GM19238 (cell line): ENCODE measurements around the gene STRN3.

ENCODE experiments used
- DNase-seq: peaks from one replicate; pipeline ENCODE4 v3.0.0; 2011; ENCODE audit warnings: low spot score; ENCODE audit not compliant: insufficient read length

The STRN3 gene

GRCh38 chr14:30874120-30874998, 151.8 kb downstream of the STRN3 start, which contains the start of gene COCH:
TSS of gene COCH (plus strand) at chr14:30874559. CDS start at chr14:30874939, 380 bp downstream.
- peak; percentile 71 for DNase-seq

DNA sequence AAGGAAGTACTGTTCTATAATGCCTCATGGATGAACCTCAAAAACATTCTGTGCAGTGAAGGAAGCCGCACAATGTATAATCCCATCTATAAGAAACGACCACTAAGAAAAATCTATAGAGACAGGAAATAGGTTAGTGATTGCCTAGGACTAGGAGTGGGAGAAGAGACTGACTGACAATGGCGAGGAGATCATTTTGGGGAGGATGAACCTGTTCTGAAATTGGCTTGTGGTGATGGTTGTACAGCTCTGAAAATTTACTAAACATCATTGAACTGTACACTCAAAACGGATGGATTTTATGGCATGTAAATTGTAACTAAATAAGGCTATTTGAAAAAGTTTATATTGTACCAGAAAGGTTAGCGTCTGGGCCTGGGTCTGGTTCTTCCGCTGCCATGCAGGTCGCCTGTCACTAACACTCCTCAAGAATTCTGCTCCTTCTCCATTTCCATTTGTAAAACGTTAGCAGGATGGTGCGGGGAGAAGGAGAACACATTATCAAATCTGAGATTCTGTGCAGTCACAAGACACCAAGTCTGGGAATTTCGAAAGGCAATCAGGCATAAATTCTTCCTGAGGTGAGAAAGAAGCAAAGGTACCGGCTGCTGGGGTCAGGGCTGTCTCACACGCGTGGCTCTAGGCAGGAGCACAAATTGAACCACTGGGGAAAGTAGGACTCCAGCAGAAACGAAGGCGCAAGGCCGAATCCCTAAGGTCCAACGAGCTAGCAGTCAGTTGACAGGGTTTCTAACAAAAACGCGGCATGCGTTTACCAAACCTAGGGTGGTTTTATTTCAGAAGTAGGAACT, 152.7 kb downstream of the STRN3 start:
- no peak for DNase-seq

DNA sequence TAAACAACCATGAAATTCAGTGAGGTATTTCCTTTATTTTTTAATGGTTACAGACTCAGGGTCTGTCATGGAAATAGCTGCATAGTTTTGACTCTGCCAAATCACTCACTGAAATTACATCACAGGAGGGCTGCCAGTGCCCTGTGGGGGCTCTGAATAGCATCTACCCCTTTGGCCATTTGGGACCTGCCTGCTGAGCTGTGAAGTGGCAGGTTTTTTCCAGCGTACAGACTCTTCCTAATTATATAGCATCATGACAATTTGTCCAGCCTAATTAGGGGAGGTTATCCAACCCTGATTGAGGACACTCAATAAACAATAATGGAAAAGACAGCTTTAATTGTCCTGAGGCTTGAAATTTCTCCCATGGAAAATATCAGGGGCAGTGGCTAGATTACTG, 153.6 kb downstream of the STRN3 start:
- no peak for DNase-seq

DNA sequence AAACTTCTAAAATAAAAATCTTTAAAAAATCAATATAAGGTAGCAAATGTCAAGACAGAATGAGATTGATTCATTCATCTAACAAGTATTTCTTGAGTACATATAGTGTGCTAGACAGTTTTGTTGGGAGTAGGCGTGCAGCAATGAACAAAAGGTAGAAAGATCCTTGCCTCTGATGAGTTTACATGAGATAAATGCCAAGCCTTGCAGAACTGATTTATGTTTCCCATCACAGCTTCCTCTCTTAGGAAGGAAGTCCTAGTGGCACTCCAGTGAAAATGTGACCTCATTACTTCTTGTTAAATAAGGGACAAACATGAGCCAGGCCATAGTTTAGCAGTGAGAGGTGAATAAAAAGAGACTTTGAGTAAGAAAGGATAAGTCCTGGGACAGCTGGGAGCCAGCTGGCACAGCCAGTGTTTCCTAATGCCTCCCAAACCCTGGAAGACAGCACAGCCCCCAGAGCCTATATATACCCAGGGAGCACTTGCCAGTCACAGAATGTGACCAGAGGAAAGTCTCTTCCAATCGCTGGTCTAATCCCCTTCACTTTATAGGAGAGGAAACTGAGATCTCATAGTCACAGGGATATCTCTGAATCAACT, 156.5 kb downstream of the STRN3 start:
- no peak for DNase-seq

DNA sequence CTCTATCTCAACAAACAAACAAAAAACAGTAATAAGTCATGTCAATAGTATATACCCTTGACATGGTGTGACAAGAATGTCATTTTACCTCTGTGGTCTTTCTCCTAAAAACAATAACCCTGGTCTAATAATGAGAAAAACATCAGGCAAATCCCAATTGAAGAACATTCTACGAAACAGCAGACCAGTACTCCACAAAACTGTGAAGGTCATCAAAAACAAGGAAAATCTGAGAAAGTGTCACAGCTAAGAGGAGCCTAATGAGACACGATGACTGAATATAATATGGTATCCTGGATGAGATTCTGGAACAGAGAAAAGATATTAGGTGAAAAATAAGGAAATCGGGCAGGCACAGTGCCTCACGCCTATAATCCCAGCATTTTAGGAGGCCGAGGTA, 157.4 kb downstream of the STRN3 start:
- no peak for DNase-seq

- no peak for DNase-seq
Measured at GRCh38 chr14:30864934-30865333, 161.2 kb downstream of the STRN3 start.

DNA sequence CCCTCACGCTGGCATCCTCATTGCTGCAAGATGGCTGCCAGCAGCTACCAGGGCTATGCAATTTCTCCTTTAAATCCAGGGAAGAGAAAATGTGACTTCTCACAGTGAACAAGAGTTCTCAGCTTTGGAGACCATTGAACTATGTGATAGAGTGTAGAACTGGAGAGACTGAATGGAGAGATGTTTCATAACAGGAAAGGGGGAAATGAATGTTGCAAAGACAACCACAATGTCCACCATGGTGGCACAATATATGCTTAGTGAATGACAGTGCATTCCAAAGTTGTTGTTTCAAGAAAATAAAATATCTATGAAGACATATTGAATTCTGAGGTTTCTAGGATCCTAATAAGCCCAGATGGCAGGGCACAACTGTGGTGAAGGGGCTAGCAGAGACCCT, 165.0 kb downstream of the STRN3 start:
- no peak for DNase-seq

DNA sequence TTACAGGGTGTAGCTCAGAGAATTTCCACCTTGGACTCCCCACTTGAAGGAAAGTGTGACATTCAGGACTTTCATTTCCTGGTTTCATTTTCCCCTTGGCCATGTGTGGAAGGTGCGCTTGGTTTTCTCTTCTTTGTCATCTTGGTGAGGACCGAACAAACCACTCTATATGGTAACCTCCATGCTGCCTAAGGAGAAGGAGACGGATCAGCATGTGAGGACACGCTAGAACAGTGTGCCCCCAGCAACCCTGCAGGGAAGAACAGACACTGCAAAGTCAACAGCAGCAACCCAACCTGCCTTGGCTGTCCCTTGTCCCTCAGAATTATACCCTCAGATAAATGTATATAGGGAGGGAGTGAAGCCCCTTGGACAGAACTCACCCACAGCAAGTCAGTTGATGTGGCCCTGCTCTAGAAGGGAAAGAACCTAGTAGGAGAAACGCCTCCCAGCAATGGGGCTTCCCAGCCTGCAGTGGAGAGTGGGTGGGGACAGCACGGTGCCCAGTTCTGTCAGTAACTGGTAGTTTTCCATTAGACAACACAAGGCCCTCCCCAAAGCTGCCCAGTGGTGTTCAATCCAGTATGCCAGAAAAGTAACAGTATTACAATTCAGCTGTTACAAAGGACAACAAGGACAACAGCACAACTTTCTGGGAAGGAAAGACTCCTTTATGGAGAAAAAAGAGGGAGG, 170.7 kb downstream of the STRN3 start:
- DNase-seq, result no peak

DNA sequence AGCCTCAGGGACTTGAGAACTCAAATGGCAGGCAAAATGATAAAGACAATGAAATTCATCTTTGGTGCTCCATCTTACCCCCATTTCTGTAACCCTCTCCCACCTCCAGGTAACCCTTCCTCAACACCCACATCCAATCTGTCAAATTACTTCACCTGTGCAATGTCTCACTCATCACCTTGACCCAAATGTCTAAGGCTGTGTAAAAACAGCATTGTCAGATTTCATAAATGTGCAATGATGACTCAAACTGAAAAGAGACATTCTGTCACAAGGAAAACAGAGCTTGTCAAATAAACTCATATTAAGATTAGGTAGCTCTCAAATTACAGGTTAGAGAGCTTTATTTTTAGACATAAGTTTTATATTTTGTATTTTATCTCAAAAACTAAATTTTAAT, 171.7 kb downstream of the STRN3 start:
- no peak for DNase-seq

GRCh38 chr14:30853946-30854345, 172.2 kb downstream of the STRN3 start:
- no peak for DNase-seq

DNA sequence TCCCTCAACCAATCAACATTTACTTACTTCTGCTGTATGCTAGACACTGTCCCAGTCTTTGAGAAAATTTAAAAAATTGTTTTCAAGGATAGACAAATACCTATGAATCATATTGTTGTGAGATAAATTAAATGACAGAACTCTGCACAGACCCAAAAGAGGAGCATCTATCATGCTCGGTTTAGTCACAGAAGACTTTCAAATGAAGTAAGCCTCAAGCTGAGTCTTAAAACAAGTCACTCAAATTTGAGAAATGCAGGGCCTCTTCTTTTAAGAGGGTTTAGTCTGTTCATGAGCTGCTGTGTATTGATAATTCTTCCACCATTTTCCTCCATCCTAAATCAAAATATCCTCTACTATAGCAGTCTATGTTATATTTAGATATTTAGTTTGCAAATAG, 176.2 kb downstream of the STRN3 start:
- no peak for DNase-seq

GRCh38 chr14:30849354-30849753, 176.8 kb downstream of the STRN3 start:
- DNase-seq, result no peak

DNA sequence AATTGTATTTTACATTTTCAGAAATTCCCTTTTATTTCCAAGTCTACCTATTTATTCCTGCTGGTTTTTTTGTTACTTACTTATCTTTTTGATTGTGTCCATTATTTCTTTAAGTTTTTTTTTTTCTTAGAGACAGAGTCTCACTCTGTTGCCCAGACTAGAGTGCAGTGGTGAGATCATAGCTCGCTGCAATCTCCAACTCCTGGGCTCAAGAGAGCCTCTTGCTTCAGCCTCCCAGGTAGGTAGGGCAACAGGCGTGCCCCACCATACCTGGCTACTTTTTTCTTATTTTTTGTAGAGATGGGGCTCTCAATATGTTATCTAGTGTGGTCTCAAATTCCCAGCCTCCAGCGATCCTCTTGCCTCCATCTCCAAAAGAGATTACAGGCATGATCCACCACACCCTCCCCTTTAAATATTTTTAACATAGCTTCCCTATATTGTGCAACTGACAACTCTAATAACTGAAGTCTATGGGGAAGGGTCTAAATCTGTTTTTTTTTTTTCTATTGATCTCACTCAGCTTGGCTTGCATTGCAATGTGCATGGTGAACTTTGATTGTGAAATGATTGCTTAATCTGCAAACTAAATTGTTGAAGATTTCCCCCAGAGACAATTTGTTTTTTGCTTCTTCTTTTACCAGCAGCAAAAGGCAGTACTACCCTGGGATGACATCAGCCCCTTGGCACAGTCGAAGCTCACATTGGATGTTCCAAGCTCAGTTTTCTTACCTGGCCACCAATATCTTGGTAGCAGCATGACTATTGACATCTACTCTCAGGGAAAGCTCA, 177.5 kb downstream of the STRN3 start:
- no peak for DNase-seq
